OCI-LY1 (cell line): ENCODE data around the gene KIF16B.

ENCODE experiments used
- H2AFZ ChIP-seq: fragments of 200-600 bp; sonication (generic), shearing (Covaris generic); 2 replicates; pipeline ENCODE4 v1.6.0; 2014; ENCODE audit warnings: antibody characterized with exemption, mild to moderate bottlenecking, low read length
- H3F3A ChIP-seq: fragments of 200-600 bp; sonication (generic), shearing (Covaris generic); 2 replicates; pipeline ENCODE4 v1.6.0; 2014; ENCODE audit warnings: mild to moderate bottlenecking, antibody characterized with exemption, low read length, moderate library complexity; ENCODE audit not compliant: insufficient read depth
- H3K27ac ChIP-seq: fragments of 200-600 bp; sonication (generic); 2 replicates; pipeline ENCODE4 v1.5.1; 2014; ENCODE audit warnings: low read length, mixed run types, mild to moderate bottlenecking, low read depth; ENCODE audit not compliant: poor library complexity, severe bottlenecking
- H3K27me3 ChIP-seq: fragments of 200-600 bp; sonication (generic); 2 replicates; pipeline ENCODE4 v1.6.0; 2014; ENCODE audit warnings: antibody characterized with exemption, mild to moderate bottlenecking, low read length, moderate library complexity; ENCODE audit not compliant: insufficient read depth
- H3K36me3 ChIP-seq: fragments of 200-600 bp; sonication (generic); 2 replicates; pipeline ENCODE4 v1.6.1; 2014; ENCODE audit warnings: mild to moderate bottlenecking, antibody characterized with exemption, low read length, moderate library complexity, mixed read lengths; ENCODE audit not compliant: insufficient read depth
- H3K4me1 ChIP-seq: fragments of 200-600 bp; sonication (generic); 2 replicates; pipeline ENCODE4 v1.5.1; 2014; ENCODE audit warnings: mild to moderate bottlenecking, low read length, moderate library complexity; ENCODE audit not compliant: insufficient read depth, severe bottlenecking
- H3K4me2 ChIP-seq: fragments of 200-600 bp; sonication (generic), shearing (Covaris generic); 2 replicates; pipeline ENCODE4 v1.6.1; 2014; ENCODE audit warnings: low read length
- H3K4me3 ChIP-seq: fragments of 200-600 bp; sonication (generic); 2 replicates; pipeline ENCODE4 v1.5.1; 2014; ENCODE audit warnings: low read length, low read depth, mild to moderate bottlenecking, mixed read lengths; ENCODE audit not compliant: poor library complexity, severe bottlenecking
- H3K79me2 ChIP-seq: fragments of 200-600 bp; shearing (Covaris generic); 2 replicates; pipeline ENCODE4 v1.6.1; 2016; ENCODE audit warnings: mixed run types, low read length, mixed read lengths; ENCODE audit not compliant: insufficient read depth
- H3K9ac ChIP-seq: fragments of 200-600 bp; sonication (generic), shearing (Covaris generic); 2 replicates; pipeline ENCODE4 v1.6.1; 2014; ENCODE audit warnings: mild to moderate bottlenecking, low read length, mixed read lengths
- H3K9me2 ChIP-seq: fragments of 200-600 bp; sonication (generic), shearing (Covaris generic); 2 replicates; pipeline ENCODE4 v1.6.1; 2014; ENCODE audit warnings: low read depth, mild to moderate bottlenecking, low read length, mixed read lengths
- H3K9me3 ChIP-seq: fragments of 200-600 bp; shearing (Covaris generic); 2 replicates; pipeline ENCODE4 v1.6.1; 2014; ENCODE audit warnings: low read length, mixed read lengths
- H4K20me1 ChIP-seq: fragments of 200-600 bp; sonication (generic), shearing (Covaris generic); 2 replicates; pipeline ENCODE4 v1.6.0; 2016; ENCODE audit warnings: mild to moderate bottlenecking, low read length; ENCODE audit not compliant: insufficient read depth
- EZH2 ChIP-seq: fragments of 200-600 bp; sonication (generic), shearing (Covaris generic); IDR thresholded peaks from 2 replicates; pipeline ENCODE4 v1.8.0; 2017; ENCODE audit warnings: borderline replicate concordance, mixed run types, mild to moderate bottlenecking, antibody characterized with exemption, low read length, moderate library complexity, mixed read lengths
- TF ChIP-seq, protein P1 (sequence below): fragments of 200-600 bp; sonication (generic), shearing (Covaris generic); IDR thresholded peaks from 2 replicates; pipeline ENCODE4 v1.5.1; 2017; ENCODE audit warnings: mild to moderate bottlenecking, antibody characterized with exemption, low read length, moderate library complexity, mixed read lengths

Gene KIF16B

DNA sequence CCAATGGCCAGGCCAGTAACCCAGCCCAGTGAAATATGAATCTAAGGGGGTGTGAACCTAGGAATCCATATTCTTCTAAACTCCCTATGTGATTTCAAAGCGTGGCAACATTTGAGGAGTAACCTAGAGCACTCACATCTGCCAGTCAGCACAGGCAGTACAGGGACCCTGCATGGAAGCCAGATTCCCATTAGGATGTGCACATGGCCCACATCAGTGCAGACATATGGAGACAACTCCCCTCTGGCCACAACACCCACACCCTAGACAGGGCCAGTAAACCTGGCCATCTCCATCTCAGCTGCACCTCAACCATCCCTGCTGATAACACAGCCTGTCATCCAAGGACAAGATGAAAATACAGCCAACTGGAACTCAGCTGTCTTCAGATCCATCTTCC lies 56.5 kb downstream of the KIF16B start:
- H2AFZ ChIP-seq: no peak overlapping the region
- H3K36me3 ChIP-seq: no peaks in the 10 kb centered on the region
- no peaks in the 10 kb centered on the region for H3K27me3 ChIP-seq
- H3F3A ChIP-seq: no peaks in the 10 kb centered on the region
- no peaks in the 10 kb centered on the region for H3K9me2 ChIP-seq
- H3K27ac ChIP-seq: no peak overlapping the region
- H3K9ac ChIP-seq: no peak overlapping the region
- no peaks in the 10 kb centered on the region for H3K9me3 ChIP-seq
- no peaks in the 10 kb centered on the region for H3K79me2 ChIP-seq
- H3K4me3 ChIP-seq: no peak overlapping the region
- H3K4me1 ChIP-seq: peaks cover 5% of the 10 kb centered on the region
- TF ChIP-seq, protein P1, sequence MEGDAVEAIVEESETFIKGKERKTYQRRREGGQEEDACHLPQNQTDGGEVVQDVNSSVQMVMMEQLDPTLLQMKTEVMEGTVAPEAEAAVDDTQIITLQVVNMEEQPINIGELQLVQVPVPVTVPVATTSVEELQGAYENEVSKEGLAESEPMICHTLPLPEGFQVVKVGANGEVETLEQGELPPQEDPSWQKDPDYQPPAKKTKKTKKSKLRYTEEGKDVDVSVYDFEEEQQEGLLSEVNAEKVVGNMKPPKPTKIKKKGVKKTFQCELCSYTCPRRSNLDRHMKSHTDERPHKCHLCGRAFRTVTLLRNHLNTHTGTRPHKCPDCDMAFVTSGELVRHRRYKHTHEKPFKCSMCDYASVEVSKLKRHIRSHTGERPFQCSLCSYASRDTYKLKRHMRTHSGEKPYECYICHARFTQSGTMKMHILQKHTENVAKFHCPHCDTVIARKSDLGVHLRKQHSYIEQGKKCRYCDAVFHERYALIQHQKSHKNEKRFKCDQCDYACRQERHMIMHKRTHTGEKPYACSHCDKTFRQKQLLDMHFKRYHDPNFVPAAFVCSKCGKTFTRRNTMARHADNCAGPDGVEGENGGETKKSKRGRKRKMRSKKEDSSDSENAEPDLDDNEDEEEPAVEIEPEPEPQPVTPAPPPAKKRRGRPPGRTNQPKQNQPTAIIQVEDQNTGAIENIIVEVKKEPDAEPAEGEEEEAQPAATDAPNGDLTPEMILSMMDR: no peak
- no peak for TF ChIP-seq EZH2
- no peaks in the 10 kb centered on the region for H4K20me1 ChIP-seq
- no peak overlapping the region for H3K4me2 ChIP-seq

DNA sequence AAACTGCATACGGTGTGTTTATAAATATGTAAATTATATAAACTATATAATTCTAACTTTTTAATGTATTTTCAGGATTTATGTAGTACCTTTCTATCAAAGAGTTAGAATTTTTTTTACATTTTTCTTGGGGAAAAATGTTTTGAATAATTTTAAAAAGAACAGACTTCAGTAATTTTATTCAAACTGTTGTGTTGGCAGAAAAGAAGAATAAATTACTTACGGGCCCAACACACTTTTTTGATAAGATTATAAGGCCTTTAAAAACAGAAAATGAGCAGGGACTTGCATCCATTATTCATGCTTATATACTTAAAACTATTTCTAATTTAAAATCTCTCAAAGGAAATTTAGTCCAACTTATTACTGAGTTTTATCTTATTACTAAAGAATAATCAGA lies 58.2 kb downstream of the KIF16B start:
- no peaks in the 10 kb centered on the region for H3K9me2 ChIP-seq
- H3K27ac ChIP-seq: no peak overlapping the region
- no peaks in the 10 kb centered on the region for H3K79me2 ChIP-seq
- no peak overlapping the region for H3K4me3 ChIP-seq
- H3F3A ChIP-seq: no peaks in the 10 kb centered on the region
- no peaks in the 10 kb centered on the region for H4K20me1 ChIP-seq
- TF ChIP-seq, protein P1: no peak
- no peak for TF ChIP-seq EZH2
- peaks cover 5% of the 10 kb centered on the region for H3K4me1 ChIP-seq
- no peaks in the 10 kb centered on the region for H3K27me3 ChIP-seq
- H3K9ac ChIP-seq: no peak overlapping the region
- no peak overlapping the region for H3K4me2 ChIP-seq
- no peaks in the 10 kb centered on the region for H3K9me3 ChIP-seq
- no peaks in the 10 kb centered on the region for H3K36me3 ChIP-seq
- H2AFZ ChIP-seq: no peak overlapping the region

DNA sequence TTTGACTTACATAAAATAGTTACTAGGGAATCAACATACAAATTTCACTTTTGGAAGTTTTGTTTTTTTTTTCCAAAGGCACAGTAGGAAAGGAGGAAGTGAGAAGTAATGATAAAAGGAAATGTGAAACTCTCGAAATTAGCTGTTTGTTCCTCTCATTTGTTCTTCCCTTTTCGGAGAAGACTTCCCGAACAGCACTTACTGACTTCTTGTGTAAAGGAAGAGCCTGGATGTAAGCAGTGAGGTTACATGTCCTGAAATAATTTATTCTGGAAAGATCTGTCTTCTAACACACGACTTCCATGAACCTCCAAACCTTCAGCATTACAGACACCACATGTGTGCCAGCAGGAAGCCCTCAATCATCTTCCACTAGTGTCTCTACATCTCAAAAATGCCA lies 59.1 kb downstream of the KIF16B start:
- Histone ChIP-seq H2AFZ (no peak overlapping the region), H3K27me3 (no peaks in the 10 kb centered on the region), H3K9me3 (no peaks in the 10 kb centered on the region), H4K20me1 (no peaks in the 10 kb centered on the region), H3K9me2 (no peaks in the 10 kb centered on the region), H3K4me2 (no peak overlapping the region), H3K27ac (no peak overlapping the region), H3K36me3 (no peaks in the 10 kb centered on the region), H3K4me1 (peaks cover 5% of the 10 kb centered on the region), H3K9ac (no peak overlapping the region), H3K79me2 (no peaks in the 10 kb centered on the region), H3K4me3 (no peak overlapping the region), H3F3A (no peaks in the 10 kb centered on the region; the same call in 1 of the 2 replicates)
- no peak for TF ChIP-seq EZH2

GRCh38 chr20:16505894-16506293 lies 67.4 kb downstream of the KIF16B start:
- Histone ChIP-seq H3K4me2 (peak overlapping the region; percentile 60), H3K27ac (peak overlapping the region; percentile 71), H3K27me3 (no peaks in the 10 kb centered on the region), H3K79me2 (no peaks in the 10 kb centered on the region), H3K36me3 (peaks cover 22% of the 10 kb centered on the region; the same call in 1 of the 2 replicates), H3K9me3 (no peaks in the 10 kb centered on the region), H3K9ac (peak overlapping the region; percentile 24), H3K4me1 (peaks cover 19% of the 10 kb centered on the region), H3K4me3 (peak overlapping the region; percentile 25), H2AFZ (peak overlapping the region; percentile 72), H3F3A (no peaks in the 10 kb centered on the region; the same call in 1 of the 2 replicates), H3K9me2 (no peaks in the 10 kb centered on the region), H4K20me1 (no peaks in the 10 kb centered on the region)
- TF ChIP-seq, protein P1: no peak
- TF ChIP-seq EZH2: no peak
